H1 (cell line): Measurements from ENCODE around the gene GZMM. TPM values are rescaled to one million over a fixed set of nuclear protein-coding genes. Genes with fewer than 3 reads are reported as not detected.

Experiments
- BACH1 ChIP-seq: IDR thresholded peaks from 2 replicates; pipeline ENCODE4 v1.6.1; 2012; ENCODE audit warnings: low read length, improper control_type of control experiment
- BRCA1 ChIP-seq: IDR thresholded peaks from 2 replicates; pipeline ENCODE4 v1.6.1; 2012; ENCODE audit warnings: low read depth, low read length, improper control_type of control experiment
- CBX5 ChIP-seq: fragments of 300-800, 300-1000 bp; sonication (generic); IDR thresholded peaks from 2 replicates; pipeline ENCODE4 v1.7.1; 2016; ENCODE audit warnings: antibody characterized with exemption, low read length, low read depth
- CHD2 ChIP-seq: IDR thresholded peaks from 2 replicates; pipeline ENCODE4 v1.6.1; 2012; ENCODE audit warnings: low read length, improper control_type of control experiment
- EZH2 ChIP-seq: fragments of 200-600 bp; sonication (generic); IDR thresholded peaks from 2 replicates; pipeline ENCODE4 v1.7.1; 2012; ENCODE audit warnings: low read depth, mild to moderate bottlenecking, moderate library complexity, low read length, inconsistent platforms; ENCODE audit not compliant: severe bottlenecking
- FOSL1 ChIP-seq: IDR thresholded peaks from 2 replicates; pipeline ENCODE4 v1.6.1; 2011; ENCODE audit warnings: mild to moderate bottlenecking, low read depth, low read length, moderate library complexity; ENCODE audit not compliant: insufficient read depth
- JUN ChIP-seq: IDR thresholded peaks from 2 replicates; pipeline ENCODE4 v1.6.1; 2011; ENCODE audit warnings: low read depth, mild to moderate bottlenecking, improper control_type of control experiment, low read length
- JUND ChIP-seq: IDR thresholded peaks from 2 replicates; pipeline ENCODE4 v1.6.1; 2011; ENCODE audit warnings: mild to moderate bottlenecking, improper control_type of control experiment, low read length
- KDM1A ChIP-seq: fragments of 200-600, 300-600 bp; sonication (generic); IDR thresholded peaks from 2 replicates; pipeline ENCODE4 v1.7.1; 2016; ENCODE audit warnings: mild to moderate bottlenecking, low read length, borderline replicate concordance
- PHF8 ChIP-seq: fragments of 200-600 bp; sonication (generic); conservative IDR thresholded peaks from 2 replicates; pipeline ENCODE4 v1.7.1; 2012; ENCODE audit warnings: low read depth, mild to moderate bottlenecking, inconsistent platforms, low read length, moderate library complexity
- RAD21 ChIP-seq, 2 experiments: IDR thresholded peaks in 1 of 2; conservative IDR thresholded peaks in 1 of 2; 2 replicates each; pipeline ENCODE4 v1.6.1; 2011; ENCODE audit warnings: low read depth in 2 of 2, low read length in 2 of 2, improper control_type of control experiment in 1 of 2, inconsistent platforms in 1 of 2, mild to moderate bottlenecking in 1 of 2, moderate library complexity in 1 of 2
- RBBP5 ChIP-seq: IDR thresholded peaks from 2 replicates; pipeline ENCODE4 v1.7.1; 2012; ENCODE audit warnings: low read depth, mild to moderate bottlenecking, inconsistent platforms, low read length, moderate library complexity, borderline replicate concordance
- RFX5 ChIP-seq: IDR thresholded peaks from 2 replicates; pipeline ENCODE4 v1.6.1; 2011; ENCODE audit warnings: low read depth, low read length, improper control_type of control experiment, borderline replicate concordance
- SAP30 ChIP-seq: fragments of 300-600 bp; sonication (generic); IDR thresholded peaks from 2 replicates; pipeline ENCODE4 v1.7.1; 2012; ENCODE audit warnings: low read length, moderate library complexity, mild to moderate bottlenecking, inconsistent platforms; ENCODE audit not compliant: insufficient read depth, insufficient replicate concordance
- SIN3A ChIP-seq, 2 experiments: IDR thresholded peaks in 1 of 2; conservative IDR thresholded peaks in 1 of 2; 2 replicates each; pipeline ENCODE4 v1.6.1; 2011 to 2012; ENCODE audit warnings: low read length in 2 of 2, improper control_type of control experiment in 1 of 2, low read depth in 1 of 2, mild to moderate bottlenecking in 1 of 2
- SP4 ChIP-seq: IDR thresholded peaks from 2 replicates; pipeline ENCODE4 v1.6.1; 2012; ENCODE audit warnings: low read length, inconsistent platforms
- TAF1 ChIP-seq: IDR thresholded peaks from 2 replicates; pipeline ENCODE4 v1.6.1; 2011; ENCODE audit warnings: mild to moderate bottlenecking, low read depth, low read length
- TAF7 ChIP-seq: optimal IDR thresholded peaks from 2 replicates; pipeline ENCODE3; 2011; ENCODE audit warnings: low read depth, mild to moderate bottlenecking, inconsistent platforms, low read length, moderate library complexity, borderline replicate concordance
- YY1 ChIP-seq: IDR thresholded peaks from 2 replicates; pipeline ENCODE4 v1.6.1; 2011; ENCODE audit warnings: low read depth, mild to moderate bottlenecking, low read length
- ZNF274 ChIP-seq: IDR thresholded peaks from 2 replicates; pipeline ENCODE4 v1.7.0; 2012; ENCODE audit warnings: low read length, borderline replicate concordance; ENCODE audit errors: extremely low read depth
- polyA plus RNA-seq, 7 experiments: library from polyadenylated mRNA; depleted of rRNA in 3 of 7; stranded (reverse) in 5 of 7; unstranded in 2 of 7; fragments of >200 nt in 5 of 7; fragments of 200-250 nt in 2 of 7; gene quantifications; 1 replicate in 5 of 7; 2 replicates in 1 of 7; 4 replicates in 1 of 7; pipeline versions ENCODE4 v1.2.1 to v1.2.3, GENCODE V29; 2011 to 2013; ENCODE audit warnings: missing spikeins in 2 of 7, mixed read lengths in 2 of 7
- total RNA-seq: library from RNA; stranded (reverse); fragmentation: NEBNext Ultra II Directional; extraction: Animal tissue kit (Norgen Biotek cat#: 25700); gene quantifications from 2 replicates; pipeline ENCODE4 v1.2.1, GENCODE V29; 2021

GZMM gene
- total and polyA plus RNA-seq, 2 of the 8 experiments (the other 6 are each of a cell fraction or from before 2014, with no cell fraction given) = 0.09 to 0.32 TPM

DNA sequence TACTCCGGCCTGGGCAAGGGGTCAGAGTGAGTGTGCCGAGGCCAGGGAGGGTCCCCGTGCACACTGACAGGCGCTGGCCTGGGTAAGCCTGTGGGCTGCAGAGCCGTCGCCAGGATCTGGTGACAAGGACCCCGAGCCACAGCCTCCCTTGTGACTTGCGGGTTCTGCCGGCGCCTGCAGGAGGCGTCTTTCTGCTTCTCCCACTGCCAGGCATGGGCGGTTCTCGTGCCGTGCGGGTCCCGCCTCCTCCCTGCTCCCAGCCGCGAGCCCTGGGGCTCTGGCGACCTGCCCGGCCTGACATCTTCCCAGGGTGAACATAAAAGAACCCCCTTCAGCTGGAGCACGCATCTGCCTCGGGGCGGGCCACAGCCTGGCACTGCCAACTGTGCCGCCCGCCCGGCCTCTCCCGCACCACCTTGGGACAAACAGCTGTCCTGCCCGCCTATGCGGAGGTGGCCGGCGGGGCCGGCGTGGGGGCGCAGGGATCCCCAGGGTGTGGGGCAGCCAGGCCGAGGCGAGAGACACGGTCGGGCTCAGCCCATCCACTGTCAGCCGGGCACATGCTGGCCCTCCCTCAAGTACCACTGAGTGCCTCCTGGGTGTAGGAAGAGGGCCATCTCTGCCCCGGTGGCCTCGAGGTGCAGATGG, 44.4 kb downstream of the GZMM start (continued):
- TF ChIP-seq TAF7 (no peak), CHD2 (no peak), RBBP5 (no peak), RFX5 (no peak), JUN (no peak), EZH2 (no peak), ZNF274 (no peak), KDM1A (no peak), CBX5 (no peak), SP4 (no peak), FOSL1 (no peak), PHF8 (no peak), SIN3A (conservative IDR thresholded peaks at IDR 0.05 in 1 of 2, IDR thresholded peaks at IDR 0.05 in 1 of 2; ENCODE audit: low read depth in 1 of 2, low read length in 2 of 2) (peak; percentile 64 to 73; a peak in 1 of 4 replicates), SAP30 (no peak), JUND (no peak), BRCA1 (no peak), TAF1 (no peak), YY1 (0 out of 2 replicates have a peak, but pooled peaks have one; percentile 13), RAD21 (IDR thresholded peaks at IDR 0.05 in 1 of 2, conservative IDR thresholded peaks at IDR 0.05 in 1 of 2; ENCODE audit: low read depth in 2 of 2, low read length in 2 of 2) (peak; percentile 32 to 61), BACH1 (no peak)
